Stimulated activated CD8-positive, alpha-beta memory T cell treated with anti-CD3 and anti-CD28 coated beads, Interleukin-12 subunit alpha, Interleukin-12 subunit beta, amount 100 ng/mL, for 1 hour (primary cell): Measurements from ENCODE around the gene SH2D6.
"Not testable (repeated sequence)": the region's sequence is repeated elsewhere in the genome, so short reads cannot be mapped to it uniquely, and the experiment has no call there.

Experiments
- DNase-seq: peaks from one replicate; pipeline ENCODE4 v3.0.0-alpha.2; 2020; ENCODE audit warnings: low read depth

Gene SH2D6

GRCh38 chr2:85470850-85471800 lies 52.6 kb downstream of the SH2D6 start:
- DNase-seq = no peak

- no peak for DNase-seq
Measured at GRCh38 chr2:85472261-85472660, 53.7 kb downstream of the SH2D6 start.

DNA sequence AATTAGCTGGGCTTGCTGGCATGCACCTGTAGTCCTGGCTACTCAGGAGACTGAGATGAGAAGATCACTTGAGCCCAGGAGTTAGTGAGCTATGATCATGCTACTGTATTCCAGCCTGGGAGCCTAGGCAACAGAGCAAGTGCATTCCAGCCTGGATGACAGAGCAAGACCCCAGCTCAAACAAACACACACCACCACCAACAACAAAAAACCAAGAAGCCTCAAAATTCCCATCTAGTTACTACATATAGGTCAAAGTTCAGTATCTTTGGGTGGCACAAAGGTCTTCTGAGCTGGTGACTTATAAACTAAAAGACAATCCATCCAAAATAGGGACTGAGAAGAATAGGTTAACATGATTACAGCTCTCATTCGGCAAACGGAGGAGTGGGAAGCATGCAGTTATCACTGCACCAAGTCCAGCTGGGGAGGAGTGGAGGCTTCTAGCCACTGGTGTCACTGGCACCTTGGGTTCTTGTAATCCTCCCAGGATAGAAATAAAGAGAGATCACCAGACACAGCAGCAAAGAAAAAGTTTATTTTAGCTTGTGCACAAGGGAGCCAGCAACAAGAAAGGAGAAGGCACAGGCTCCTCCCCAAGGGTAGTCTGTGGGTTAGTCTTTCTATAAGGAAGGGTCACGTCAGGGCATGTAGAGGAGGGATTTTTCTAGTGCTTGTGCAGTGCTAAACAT lies 57.4 kb downstream of the SH2D6 start:
- DNase-seq = no peak

GRCh38 chr2:85476624-85477023 lies 58.1 kb downstream of the SH2D6 start:
- no peak for DNase-seq

GRCh38 chr2:85477884-85478283 lies 59.4 kb downstream of the SH2D6 start:
- no peak for DNase-seq

- no peak for DNase-seq
Measured at GRCh38 chr2:85481818-85482777, 63.6 kb downstream of the SH2D6 start.

- DNase-seq = not testable (repeated sequence)
Measured at GRCh38 chr2:85484615-85485014, 66.1 kb downstream of the SH2D6 start.

DNA sequence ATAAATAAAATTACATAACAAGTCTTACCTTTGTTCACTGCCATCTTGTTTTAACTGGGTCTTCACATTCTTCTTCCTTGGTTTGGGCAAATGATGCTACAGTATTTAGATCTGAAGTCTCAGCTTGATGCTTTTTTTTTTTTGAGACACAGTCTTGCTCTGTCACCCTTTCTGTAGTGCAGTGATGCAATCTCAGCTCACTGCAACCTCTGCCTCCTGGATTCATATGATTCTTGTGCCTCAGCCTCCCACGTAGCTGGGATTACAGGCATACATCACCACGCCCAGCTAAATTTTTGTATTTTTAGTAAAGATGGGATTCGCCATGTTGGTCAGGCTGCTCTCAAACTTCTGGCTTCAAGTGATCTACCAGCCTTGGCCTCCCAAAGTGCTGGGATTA lies 67.3 kb downstream of the SH2D6 start:
- DNase-seq = no peak
